GM23338 (cell line): ENCODE results near the gene PRSS27. TPM values are rescaled to one million over a fixed set of nuclear protein-coding genes. Genes with fewer than 3 reads are reported as not detected.

ENCODE experiments used
- ATAC-seq: fragments of 200-7000 bp; cut with Tn5 transposase; 3 replicates; pipeline ENCODE4 v1.9.1; 2020
- DNase-seq: peaks from one replicate; pipeline ENCODE4 v3.0.0-alpha.2; 2015; ENCODE audit warnings: low spot score
- H2AFZ ChIP-seq: fragments of 200-600 bp; sonication (generic); 2 replicates; pipeline ENCODE4 v1.8.0; 2016; ENCODE audit warnings: antibody characterized with exemption, mild to moderate bottlenecking, moderate library complexity
- H3F3A ChIP-seq: fragments of 200-600 bp; sonication (generic); replicated peaks from 2 replicates; pipeline ENCODE4 v1.8.0; 2017; ENCODE audit warnings: antibody characterized with exemption, mixed run types, low read depth
- H3K27ac ChIP-seq: fragments of 200-600 bp; sonication (generic); 2 replicates; pipeline ENCODE4 v1.6.1; 2016; ENCODE audit warnings: low read depth
- H3K27me3 ChIP-seq: fragments of 200-600 bp; sonication (generic); 2 replicates; pipeline ENCODE4 v1.8.0; 2016; ENCODE audit warnings: mild to moderate bottlenecking, mixed run types, moderate library complexity; ENCODE audit not compliant: insufficient read depth
- H3K36me3 ChIP-seq: fragments of 200-600 bp; sonication (generic); 2 replicates; pipeline ENCODE4 v1.8.0; 2016; ENCODE audit warnings: mild to moderate bottlenecking; ENCODE audit not compliant: insufficient read depth
- H3K4me1 ChIP-seq: fragments of 200-600 bp; sonication (generic); 2 replicates; pipeline ENCODE4 v1.8.0; 2016; ENCODE audit warnings: mild to moderate bottlenecking, moderate library complexity; ENCODE audit not compliant: insufficient read depth
- H3K4me2 ChIP-seq: fragments of 200-600 bp; sonication (generic); 2 replicates; pipeline ENCODE4 v1.7.1; 2017; ENCODE audit warnings: mixed run types
- H3K4me3 ChIP-seq: fragments of 200-600 bp; sonication (generic); 2 replicates; pipeline ENCODE4 v1.6.1; 2016; ENCODE audit warnings: mixed run types
- H3K79me2 ChIP-seq: fragments of 200-600 bp; sonication (generic); replicated peaks from 2 replicates; pipeline ENCODE4 v1.8.0; 2017; ENCODE audit warnings: mild to moderate bottlenecking; ENCODE audit not compliant: insufficient read depth
- H3K9me2 ChIP-seq: fragments of 200-600 bp; sonication (generic); 2 replicates; pipeline ENCODE4 v1.8.0; 2017; ENCODE audit not compliant: insufficient read depth
- H4K20me1 ChIP-seq: fragments of 200-600 bp; sonication (generic); replicated peaks from 2 replicates; pipeline ENCODE4 v1.8.0; 2017; ENCODE audit warnings: mild to moderate bottlenecking; ENCODE audit not compliant: insufficient read depth
- H3K27ac Mint-ChIP-seq: 2 replicates; pipeline ENCODE4 v1.8.0; 2020; ENCODE audit warnings: inconsistent platforms, mild to moderate bottlenecking, moderate library complexity, mixed read lengths
- H3K27me3 Mint-ChIP-seq: 3 replicates; pipeline ENCODE4 v1.8.0; 2022; ENCODE audit warnings: low read depth, mild to moderate bottlenecking, moderate library complexity, mixed read lengths, inconsistent platforms; ENCODE audit not compliant: insufficient read depth, poor library complexity
- H3K36me3 Mint-ChIP-seq: 3 replicates; pipeline ENCODE4 v1.8.0; 2021; ENCODE audit warnings: low read depth, mild to moderate bottlenecking, inconsistent platforms, moderate library complexity, mixed read lengths
- H3K4me1 Mint-ChIP-seq: 3 replicates; pipeline ENCODE4 v1.8.0; 2020; ENCODE audit warnings: mild to moderate bottlenecking, inconsistent platforms, mixed read lengths
- H3K4me3 Mint-ChIP-seq: 3 replicates; pipeline ENCODE4 v1.8.0; 2021; ENCODE audit warnings: moderate library complexity, mild to moderate bottlenecking, inconsistent platforms, mixed read lengths
- H3K9me3 Mint-ChIP-seq: 3 replicates; pipeline ENCODE4 v1.8.0; 2020; ENCODE audit warnings: moderate library complexity, mild to moderate bottlenecking, inconsistent platforms, mixed read lengths
- CREB1 ChIP-seq: fragments of 250-450 bp; sonication (Bioruptor Pico); IDR thresholded peaks from 2 replicates; pipeline ENCODE4 v1.5.0; 2020; ENCODE audit warnings: low read depth, mild to moderate bottlenecking, moderate library complexity
- CTCF ChIP-seq, 2 experiments: fragments of 200-600 bp in 1 of 2; sonication (generic) in 1 of 2; conservative IDR thresholded peaks; 2 replicates each; pipeline versions ENCODE4 v1.5.1 to v1.6.1; 2016 to 2017; ENCODE audit warnings: antibody characterized with exemption in 2 of 2, low read depth in 2 of 2, mild to moderate bottlenecking in 2 of 2, moderate library complexity in 1 of 2
- ETS1 ChIP-seq: IDR thresholded peaks from 2 replicates; pipeline ENCODE4 v1.6.1; 2016; ENCODE audit warnings: antibody characterized with exemption
- EZH2 ChIP-seq: fragments of 200-600 bp; sonication (generic); IDR thresholded peaks from one replicate; pipeline ENCODE4 v1.8.0; 2017; ENCODE audit warnings: antibody characterized with exemption, mild to moderate bottlenecking, low read depth; ENCODE audit not compliant: unreplicated experiment
- EZH2phosphoT487 ChIP-seq: fragments of 200-600 bp; sonication (generic); IDR thresholded peaks from one replicate; pipeline ENCODE4 v1.8.1; 2018; ENCODE audit warnings: antibody characterized with exemption; ENCODE audit not compliant: unreplicated experiment
- JUNB ChIP-seq: IDR thresholded peaks from one replicate; pipeline ENCODE4 v1.6.1; 2016; ENCODE audit warnings: antibody characterized with exemption; ENCODE audit not compliant: unreplicated experiment
- NANOG ChIP-seq: IDR thresholded peaks from 2 replicates; pipeline ENCODE4 v1.6.1; 2016; ENCODE audit warnings: antibody characterized with exemption, borderline replicate concordance
- POLR2AphosphoS5 ChIP-seq: IDR thresholded peaks from 2 replicates; pipeline ENCODE4 v1.6.1; 2016; ENCODE audit warnings: antibody characterized with exemption, low read depth
- STAT1 ChIP-seq: IDR thresholded peaks from one replicate; pipeline ENCODE4 v1.6.1; 2016; ENCODE audit warnings: antibody characterized with exemption; ENCODE audit not compliant: unreplicated experiment
- ZNF114 ChIP-seq: fragments of 250-450 bp; sonication (Bioruptor Pico); IDR thresholded peaks from 2 replicates; pipeline ENCODE4 v1.5.0; 2020; ENCODE audit warnings: mild to moderate bottlenecking, moderate library complexity
- ZNF331 ChIP-seq: fragments of 250-450 bp; sonication (Bioruptor Pico); IDR thresholded peaks from 2 replicates; pipeline ENCODE4 v1.5.0; 2020; ENCODE audit warnings: low read depth, mild to moderate bottlenecking, moderate library complexity
- polyA plus RNA-seq: library from polyadenylated mRNA; unstranded; fragments of >200 nt; fragmentation: Nextera tagmentation; extraction: Ambion mirVana; gene quantifications from 2 replicates; pipeline ENCODE4 v1.2.1, GENCODE V29; 2016
- total RNA-seq: library from RNA; depleted of rRNA; stranded (reverse); fragments of >200 nt; shearing (Covaris generic); gene quantifications from 2 replicates; pipeline ENCODE4 v1.2.3, GENCODE V29; 2014
- TF ChIP-seq, protein P1 (sequence below): IDR thresholded peaks from one replicate; pipeline ENCODE4 v1.6.1; 2018; ENCODE audit warnings: antibody characterized with exemption; ENCODE audit not compliant: unreplicated experiment
- TF ChIP-seq, protein P2 (sequence below): fragments of 250-450 bp; sonication (Bioruptor Pico); IDR thresholded peaks from 2 replicates; pipeline ENCODE4 v1.5.0; 2020; ENCODE audit warnings: mild to moderate bottlenecking, moderate library complexity

Gene PRSS27
- total and polyA plus RNA-seq, 2 experiments from 2014 or later, result 0.73 to 1.6 TPM

DNA sequence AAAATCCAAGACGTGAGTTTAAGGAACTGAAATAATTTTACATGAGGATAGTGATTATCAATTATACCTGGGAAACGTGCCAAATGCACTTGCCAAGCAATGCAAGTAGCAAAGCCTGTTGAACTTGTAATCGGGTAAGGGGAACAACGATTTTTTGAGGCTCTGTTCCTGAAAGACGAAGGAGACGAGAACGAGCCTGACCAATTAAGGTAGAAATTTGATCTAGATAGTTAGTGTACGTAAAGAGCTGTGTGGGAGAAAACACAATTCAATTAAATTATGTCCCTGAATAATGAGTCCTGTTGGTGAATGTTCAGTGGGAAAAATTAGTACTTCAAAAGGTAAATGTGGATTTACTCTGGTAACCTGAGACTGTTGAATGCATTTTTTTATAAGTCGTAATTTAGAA is 55.4 kb downstream of the PRSS27 start:
- ATAC-seq (no peak), DNase-seq (no peak)
- peaks cover 5% of the 10 kb centered on the region for H3K4me1 Mint-ChIP-seq
- no peaks in the 10 kb centered on the region for H3K36me3 ChIP-seq
- no peaks in the 10 kb centered on the region for H3K27me3 ChIP-seq
- H3F3A ChIP-seq, result no peaks in the 10 kb centered on the region
- H3K9me2 ChIP-seq, result no peaks in the 10 kb centered on the region
- H3K4me2 ChIP-seq, result no peak overlapping the region
- no peak overlapping the region for H3K4me3 ChIP-seq
- H3K79me2 ChIP-seq, result no peaks in the 10 kb centered on the region
- TF ChIP-seq JUNB, result no peak
- TF ChIP-seq ETS1, result no peak
- TF ChIP-seq ZNF331 (CRISPR knock-in tag), result no peak
- TF ChIP-seq, protein P1, sequence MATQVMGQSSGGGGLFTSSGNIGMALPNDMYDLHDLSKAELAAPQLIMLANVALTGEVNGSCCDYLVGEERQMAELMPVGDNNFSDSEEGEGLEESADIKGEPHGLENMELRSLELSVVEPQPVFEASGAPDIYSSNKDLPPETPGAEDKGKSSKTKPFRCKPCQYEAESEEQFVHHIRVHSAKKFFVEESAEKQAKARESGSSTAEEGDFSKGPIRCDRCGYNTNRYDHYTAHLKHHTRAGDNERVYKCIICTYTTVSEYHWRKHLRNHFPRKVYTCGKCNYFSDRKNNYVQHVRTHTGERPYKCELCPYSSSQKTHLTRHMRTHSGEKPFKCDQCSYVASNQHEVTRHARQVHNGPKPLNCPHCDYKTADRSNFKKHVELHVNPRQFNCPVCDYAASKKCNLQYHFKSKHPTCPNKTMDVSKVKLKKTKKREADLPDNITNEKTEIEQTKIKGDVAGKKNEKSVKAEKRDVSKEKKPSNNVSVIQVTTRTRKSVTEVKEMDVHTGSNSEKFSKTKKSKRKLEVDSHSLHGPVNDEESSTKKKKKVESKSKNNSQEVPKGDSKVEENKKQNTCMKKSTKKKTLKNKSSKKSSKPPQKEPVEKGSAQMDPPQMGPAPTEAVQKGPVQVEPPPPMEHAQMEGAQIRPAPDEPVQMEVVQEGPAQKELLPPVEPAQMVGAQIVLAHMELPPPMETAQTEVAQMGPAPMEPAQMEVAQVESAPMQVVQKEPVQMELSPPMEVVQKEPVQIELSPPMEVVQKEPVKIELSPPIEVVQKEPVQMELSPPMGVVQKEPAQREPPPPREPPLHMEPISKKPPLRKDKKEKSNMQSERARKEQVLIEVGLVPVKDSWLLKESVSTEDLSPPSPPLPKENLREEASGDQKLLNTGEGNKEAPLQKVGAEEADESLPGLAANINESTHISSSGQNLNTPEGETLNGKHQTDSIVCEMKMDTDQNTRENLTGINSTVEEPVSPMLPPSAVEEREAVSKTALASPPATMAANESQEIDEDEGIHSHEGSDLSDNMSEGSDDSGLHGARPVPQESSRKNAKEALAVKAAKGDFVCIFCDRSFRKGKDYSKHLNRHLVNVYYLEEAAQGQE, result no peak
- TF ChIP-seq STAT1, result no peak
- TF ChIP-seq POLR2AphosphoS5, result no peak
- no peak for TF ChIP-seq CREB1
- TF ChIP-seq, protein P2, sequence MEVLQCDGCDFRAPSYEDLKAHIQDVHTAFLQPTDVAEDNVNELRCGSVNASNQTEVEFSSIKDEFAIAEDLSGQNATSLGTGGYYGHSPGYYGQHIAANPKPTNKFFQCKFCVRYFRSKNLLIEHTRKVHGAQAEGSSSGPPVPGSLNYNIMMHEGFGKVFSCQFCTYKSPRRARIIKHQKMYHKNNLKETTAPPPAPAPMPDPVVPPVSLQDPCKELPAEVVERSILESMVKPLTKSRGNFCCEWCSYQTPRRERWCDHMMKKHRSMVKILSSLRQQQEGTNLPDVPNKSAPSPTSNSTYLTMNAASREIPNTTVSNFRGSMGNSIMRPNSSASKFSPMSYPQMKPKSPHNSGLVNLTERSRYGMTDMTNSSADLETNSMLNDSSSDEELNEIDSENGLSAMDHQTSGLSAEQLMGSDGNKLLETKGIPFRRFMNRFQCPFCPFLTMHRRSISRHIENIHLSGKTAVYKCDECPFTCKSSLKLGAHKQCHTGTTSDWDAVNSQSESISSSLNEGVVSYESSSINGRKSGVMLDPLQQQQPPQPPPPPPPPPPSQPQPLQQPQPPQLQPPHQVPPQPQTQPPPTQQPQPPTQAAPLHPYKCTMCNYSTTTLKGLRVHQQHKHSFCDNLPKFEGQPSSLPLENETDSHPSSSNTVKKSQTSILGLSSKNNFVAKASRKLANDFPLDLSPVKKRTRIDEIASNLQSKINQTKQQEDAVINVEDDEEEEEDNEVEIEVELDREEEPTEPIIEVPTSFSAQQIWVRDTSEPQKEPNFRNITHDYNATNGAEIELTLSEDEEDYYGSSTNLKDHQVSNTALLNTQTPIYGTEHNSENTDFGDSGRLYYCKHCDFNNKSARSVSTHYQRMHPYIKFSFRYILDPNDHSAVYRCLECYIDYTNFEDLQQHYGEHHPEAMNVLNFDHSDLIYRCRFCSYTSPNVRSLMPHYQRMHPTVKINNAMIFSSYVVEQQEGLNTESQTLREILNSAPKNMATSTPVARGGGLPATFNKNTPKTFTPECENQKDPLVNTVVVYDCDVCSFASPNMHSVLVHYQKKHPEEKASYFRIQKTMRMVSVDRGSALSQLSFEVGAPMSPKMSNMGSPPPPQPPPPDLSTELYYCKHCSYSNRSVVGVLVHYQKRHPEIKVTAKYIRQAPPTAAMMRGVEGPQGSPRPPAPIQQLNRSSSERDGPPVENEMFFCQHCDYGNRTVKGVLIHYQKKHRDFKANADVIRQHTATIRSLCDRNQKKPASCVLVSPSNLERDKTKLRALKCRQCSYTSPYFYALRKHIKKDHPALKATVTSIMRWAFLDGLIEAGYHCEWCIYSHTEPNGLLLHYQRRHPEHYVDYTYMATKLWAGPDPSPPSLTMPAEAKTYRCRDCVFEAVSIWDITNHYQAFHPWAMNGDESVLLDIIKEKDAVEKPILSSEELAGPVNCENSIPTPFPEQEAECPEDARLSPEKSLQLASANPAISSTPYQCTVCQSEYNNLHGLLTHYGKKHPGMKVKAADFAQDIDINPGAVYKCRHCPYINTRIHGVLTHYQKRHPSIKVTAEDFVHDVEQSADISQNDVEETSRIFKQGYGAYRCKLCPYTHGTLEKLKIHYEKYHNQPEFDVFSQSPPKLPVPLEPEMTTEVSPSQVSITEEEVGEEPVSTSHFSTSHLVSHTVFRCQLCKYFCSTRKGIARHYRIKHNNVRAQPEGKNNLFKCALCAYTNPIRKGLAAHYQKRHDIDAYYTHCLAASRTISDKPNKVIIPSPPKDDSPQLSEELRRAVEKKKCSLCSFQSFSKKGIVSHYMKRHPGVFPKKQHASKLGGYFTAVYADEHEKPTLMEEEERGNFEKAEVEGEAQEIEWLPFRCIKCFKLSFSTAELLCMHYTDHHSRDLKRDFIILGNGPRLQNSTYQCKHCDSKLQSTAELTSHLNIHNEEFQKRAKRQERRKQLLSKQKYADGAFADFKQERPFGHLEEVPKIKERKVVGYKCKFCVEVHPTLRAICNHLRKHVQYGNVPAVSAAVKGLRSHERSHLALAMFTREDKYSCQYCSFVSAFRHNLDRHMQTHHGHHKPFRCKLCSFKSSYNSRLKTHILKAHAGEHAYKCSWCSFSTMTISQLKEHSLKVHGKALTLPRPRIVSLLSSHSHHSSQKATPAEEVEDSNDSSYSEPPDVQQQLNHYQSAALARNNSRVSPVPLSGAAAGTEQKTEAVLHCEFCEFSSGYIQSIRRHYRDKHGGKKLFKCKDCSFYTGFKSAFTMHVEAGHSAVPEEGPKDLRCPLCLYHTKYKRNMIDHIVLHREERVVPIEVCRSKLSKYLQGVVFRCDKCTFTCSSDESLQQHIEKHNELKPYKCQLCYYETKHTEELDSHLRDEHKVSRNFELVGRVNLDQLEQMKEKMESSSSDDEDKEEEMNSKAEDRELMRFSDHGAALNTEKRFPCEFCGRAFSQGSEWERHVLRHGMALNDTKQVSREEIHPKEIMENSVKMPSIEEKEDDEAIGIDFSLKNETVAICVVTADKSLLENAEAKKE (CRISPR knock-in tag), result no peak
- no peak for TF ChIP-seq EZH2
- TF ChIP-seq ZNF114 (CRISPR knock-in tag), result no peak
- TF ChIP-seq NANOG, result no peak
- TF ChIP-seq CTCF (conservative IDR thresholded peaks at IDR 0.05; ENCODE audit: low read depth in 2 of 2), result no peak
- no peak for TF ChIP-seq EZH2phosphoT487
- no peaks in the 10 kb centered on the region for H3K4me1 ChIP-seq
- H3K27ac ChIP-seq, result no peak overlapping the region
- H3K9me3 Mint-ChIP-seq, result peaks cover 5% of the 10 kb centered on the region; the same call in 2 of the 3 replicates
- no peak overlapping the region for H3K27ac Mint-ChIP-seq
- no peak overlapping the region for H3K4me3 Mint-ChIP-seq
- H3K36me3 Mint-ChIP-seq, result no peaks in the 10 kb centered on the region; the same call in 2 of the 3 replicates
- no peaks in the 10 kb centered on the region for H4K20me1 ChIP-seq
- peaks cover 3% of the 10 kb centered on the region for H3K27me3 Mint-ChIP-seq
- no peak overlapping the region for H2AFZ ChIP-seq
